Adrenal gland (tissue), 12 donors: ENCODE data around the gene CABP1. TPM values are rescaled to one million over a fixed set of nuclear protein-coding genes. Genes with fewer than 3 reads are reported as not detected.

Source experiments
- DNase-seq, 7 donors: peaks; one replicate each; pipeline ENCODE4 v3.0.0-alpha.2; 2019 to 2020
- H3K27ac ChIP-seq, 5 donors: fragments of 200-600 bp; sonication (generic) in 4 of 5; 1 replicate in 3 of 5; 2 replicates in 2 of 5; pipeline versions ENCODE4 v1.5.1 to v1.8.0; 2016 to 2020; ENCODE audit warnings: mild to moderate bottlenecking in 1 of 5
- H3K27me3 ChIP-seq: fragments of 200-600 bp; 2 replicates; pipeline ENCODE4 v1.8.0; 2021
- H3K36me3 ChIP-seq, 2 donors: fragments of 200-600 bp; replicated peaks in 1 of 2; 1 replicate in 1 of 2; 2 replicates in 1 of 2; pipeline versions ENCODE4 v1.5.1 to v1.8.0; 2018 to 2022
- H3K4me1 ChIP-seq, 2 donors: fragments of 200-600 bp; replicated peaks in 1 of 2; 1 replicate in 1 of 2; 2 replicates in 1 of 2; pipeline versions ENCODE4 v1.5.1 to v1.8.0; 2018 to 2021
- H3K4me3 ChIP-seq, 4 donors: fragments of 200-600 bp; sonication (generic) in 3 of 4; one replicate each; pipeline ENCODE4 v1.5.1; 2016 to 2018
- H3K9me3 ChIP-seq, 3 donors: fragments of 200-600 bp; sonication (generic) in 1 of 3; replicated peaks in 1 of 3; 1 replicate in 2 of 3; 2 replicates in 1 of 3; pipeline versions ENCODE4 v1.5.1 to v1.8.0; 2016 to 2021
- POLR2A ChIP-seq, 2 donors: fragments of 450-650 bp; IDR thresholded peaks; one replicate each; pipeline ENCODE4 v1.6.1; 2017; ENCODE audit warnings: antibody characterized with exemption in 2 of 2, mild to moderate bottlenecking in 2 of 2, moderate library complexity in 1 of 2
- WGBS, 4 donors: extraction: QIAGEN DNeasy Blood & Tissue Kit in 2 of 4; methylation state at CpG; one replicate each; pipeline versions ENCODE4 v1.1.5 to v1.1.7; 2013 to 2017; 5-methylcytosine and 5-hydroxymethylcytosine counted together
- intact Hi-C, 2 donors: fragments of 100-400 bp; cut with DNase I; formaldehyde crosslinking; loops; one replicate each; pipeline versions ENCODE4 v1.14.1 to v1.15.0; 2022 to 2023
- polyA plus RNA-seq, 3 donors: library from polyadenylated mRNA; stranded (reverse); fragments of 200-250 nt in 2 of 3; fragments of 350-450 nt in 1 of 3; fragmentation: Illumina TruSeq in 1 of 3; extraction: RNeasy Lipid Tissue Mini Kit (QIAGEN cat#74804) in 1 of 3; gene quantifications; one replicate each; pipeline ENCODE4 v1.2.3, GENCODE V29; 2013 to 2014
- total RNA-seq, 9 donors: library from RNA; depleted of rRNA in 4 of 9; stranded (reverse); fragments of >200 nt in 4 of 9; fragments of 120-200 nt in 1 of 9; fragmentation: NEBNext Ultra II Directional in 1 of 9; extraction: Animal tissue kit (Norgen Biotek cat#: 25700) in 1 of 9; gene quantifications; one replicate each; pipeline versions ENCODE4 v1.1.0 to v1.2.4, GENCODE V29; 2013 to 2023
- TF ChIP-seq, protein P1 (sequence below), 6 experiments: fragments of 450-650 bp in 4 of 6; fragments of 200-600 bp in 2 of 6; sonication (generic) in 1 of 6; IDR thresholded peaks; 1 replicate in 5 of 6; 2 replicates in 1 of 6; pipeline versions ENCODE4 v1.5.1 to v1.8.0; 2016 to 2021; ENCODE audit warnings: antibody characterized with exemption in 6 of 6, mild to moderate bottlenecking in 2 of 6, moderate library complexity in 1 of 6
- donor health status: healthy with polysubstance abuse.
- donor health status: Bipolar disorder and iron deficiency.
- donor health status: DM: yes; HTN: yes; CAD: no.
- donor health status: DM: no; HTN: no; CAD: no.
- donor health status: DM: no; HTN: no; CAD: no.
- donor health status: DM: yes; HTN: yes; CAD: no.

Gene CABP1
- total and polyA plus RNA-seq, 12 donors, result 0.42 to 5.1 (median 2.3) TPM; not detected in 1

DNA sequence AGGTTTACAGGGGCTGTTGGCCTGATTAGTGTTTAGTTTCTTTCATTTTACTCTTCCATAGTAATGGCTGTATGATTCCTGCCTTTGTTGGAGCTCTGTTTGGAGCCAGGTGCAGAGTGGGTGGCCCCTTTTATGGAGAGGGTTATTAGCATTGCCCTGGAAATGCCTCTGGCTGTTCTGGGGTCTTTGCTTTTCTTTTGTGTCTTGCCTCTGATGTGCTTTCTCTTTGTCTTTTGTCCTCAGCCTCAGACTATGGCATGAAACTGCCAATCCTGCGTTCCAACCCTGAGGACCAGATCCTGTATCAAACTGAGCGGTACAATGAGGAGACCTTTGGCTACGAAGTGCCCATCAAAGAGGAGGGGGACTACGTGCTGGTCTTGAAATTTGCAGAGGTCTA, 53.4 kb downstream of the CABP1 start:
- peaks cover 45 to 54% of the 10 kb centered on the region in 2 donors for H3K4me1 ChIP-seq
- no peaks in the 10 kb centered on the region for H3K27me3 ChIP-seq
- peak overlapping the region in 1 of 5 donors; percentile 93 for H3K27ac ChIP-seq
- 83 to 94% (median 91%) methylated on average over 4 of the region's 4 CpGs for WGBS, 4 donors
- H3K9me3 ChIP-seq, result no peaks in the 10 kb centered on the region
- TF ChIP-seq, protein P1, sequence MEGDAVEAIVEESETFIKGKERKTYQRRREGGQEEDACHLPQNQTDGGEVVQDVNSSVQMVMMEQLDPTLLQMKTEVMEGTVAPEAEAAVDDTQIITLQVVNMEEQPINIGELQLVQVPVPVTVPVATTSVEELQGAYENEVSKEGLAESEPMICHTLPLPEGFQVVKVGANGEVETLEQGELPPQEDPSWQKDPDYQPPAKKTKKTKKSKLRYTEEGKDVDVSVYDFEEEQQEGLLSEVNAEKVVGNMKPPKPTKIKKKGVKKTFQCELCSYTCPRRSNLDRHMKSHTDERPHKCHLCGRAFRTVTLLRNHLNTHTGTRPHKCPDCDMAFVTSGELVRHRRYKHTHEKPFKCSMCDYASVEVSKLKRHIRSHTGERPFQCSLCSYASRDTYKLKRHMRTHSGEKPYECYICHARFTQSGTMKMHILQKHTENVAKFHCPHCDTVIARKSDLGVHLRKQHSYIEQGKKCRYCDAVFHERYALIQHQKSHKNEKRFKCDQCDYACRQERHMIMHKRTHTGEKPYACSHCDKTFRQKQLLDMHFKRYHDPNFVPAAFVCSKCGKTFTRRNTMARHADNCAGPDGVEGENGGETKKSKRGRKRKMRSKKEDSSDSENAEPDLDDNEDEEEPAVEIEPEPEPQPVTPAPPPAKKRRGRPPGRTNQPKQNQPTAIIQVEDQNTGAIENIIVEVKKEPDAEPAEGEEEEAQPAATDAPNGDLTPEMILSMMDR (IDR thresholded peaks at IDR 0.05), result no peak
- no peak for TF ChIP-seq POLR2A (IDR thresholded peaks at IDR 0.05)
- H3K4me3 ChIP-seq, result no peak overlapping the region
- no peak for DNase-seq
- intact Hi-C loops, result no loop called here
- peaks cover 0 to 54% of the 10 kb centered on the region in 2 donors for H3K36me3 ChIP-seq

DNA sequence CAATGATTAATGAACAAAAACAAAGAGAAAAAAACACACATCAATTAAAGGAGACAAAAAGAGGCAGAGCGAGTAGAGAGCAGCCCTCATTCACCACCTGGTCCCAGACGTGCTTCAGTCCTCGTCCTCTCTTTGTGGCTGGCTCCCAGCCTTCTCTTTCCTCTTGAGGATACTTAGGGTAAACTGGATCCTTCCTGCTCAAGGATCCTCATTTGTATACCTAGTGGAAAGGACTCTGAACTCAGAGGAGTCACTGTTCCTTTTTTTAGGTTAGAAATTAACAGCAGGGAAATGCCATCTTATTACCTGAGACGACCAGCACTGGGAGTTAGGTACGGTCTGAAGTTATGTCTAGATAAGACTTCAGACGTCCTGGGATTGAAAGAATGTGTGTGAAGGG, 56.2 kb downstream of the CABP1 start:
- Histone ChIP-seq H3K4me1 (peaks cover 17 to 32% of the 10 kb centered on the region in 2 donors), H3K4me3 (no peak overlapping the region), H3K36me3 (peaks cover 0 to 82% of the 10 kb centered on the region in 2 donors), H3K9me3 (no peaks in the 10 kb centered on the region), H3K27me3 (no peaks in the 10 kb centered on the region), H3K27ac (no peak overlapping the region)
- TF ChIP-seq POLR2A (IDR thresholded peaks at IDR 0.05), result no peak
- TF ChIP-seq, protein P1 (IDR thresholded peaks at IDR 0.05), result no peak
- intact Hi-C loops, result no loop called here
- no peak for DNase-seq
- 68 to 83% (median 82%) methylated on average over 6 of the region's 6 CpGs for WGBS, 4 donors

DNA sequence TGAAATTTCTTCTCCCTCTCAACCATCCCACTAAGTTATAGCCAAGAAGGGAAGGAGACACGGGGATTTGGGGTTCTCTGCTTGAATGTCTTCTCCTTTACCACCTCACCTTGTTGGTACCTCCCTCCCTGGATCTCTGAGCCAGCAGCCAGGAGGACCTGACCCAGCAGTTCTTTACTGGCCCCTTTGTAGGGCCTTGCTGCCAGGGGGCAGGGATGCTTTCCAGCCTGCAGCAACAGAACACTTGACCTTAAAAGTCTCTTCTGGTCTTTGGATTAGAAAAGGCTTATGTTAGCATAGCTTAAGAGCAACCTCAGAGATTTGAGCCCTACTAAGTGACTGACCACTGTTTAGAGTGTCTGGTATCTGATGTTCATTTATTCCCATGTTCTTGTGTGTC, 56.9 kb downstream of the CABP1 start:
- intact Hi-C loops, result no loop called here
- no peak overlapping the region for H3K4me3 ChIP-seq
- no peak for DNase-seq
- WGBS, 4 donors, result 71 to 91% (median 85%) methylated on average over 1 of the region's 1 CpG
- TF ChIP-seq, protein P1 (IDR thresholded peaks at IDR 0.05), result no peak
- no peak for TF ChIP-seq POLR2A (IDR thresholded peaks at IDR 0.05)
- H3K27me3 ChIP-seq, result no peaks in the 10 kb centered on the region
- H3K4me1 ChIP-seq, result peaks cover 13 to 28% of the 10 kb centered on the region in 2 donors
- peaks cover 0 to 87% of the 10 kb centered on the region in 2 donors for H3K36me3 ChIP-seq
- H3K27ac ChIP-seq, result no peak overlapping the region
- no peaks in the 10 kb centered on the region for H3K9me3 ChIP-seq

DNA sequence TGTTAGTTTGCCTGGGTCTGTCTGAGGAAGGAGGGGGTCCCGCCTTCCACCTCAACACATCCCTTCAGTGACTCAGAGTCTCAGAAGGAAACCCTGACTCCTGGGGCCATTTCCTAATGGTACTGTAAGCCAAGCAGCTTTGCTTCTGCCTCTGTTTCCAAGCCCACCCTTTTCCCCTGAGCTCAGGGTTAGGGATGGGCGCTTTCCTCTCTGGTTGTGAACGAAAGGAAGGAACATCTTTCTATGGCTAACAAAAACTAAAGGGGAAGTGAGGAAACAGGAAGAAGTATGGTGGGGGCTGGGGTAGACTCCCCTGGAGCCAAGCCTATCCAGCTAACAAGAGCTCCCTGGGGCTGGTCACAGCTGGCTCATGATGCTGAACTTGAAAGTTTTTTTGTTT, 58.2 kb downstream of the CABP1 start:
- intact Hi-C loops, result no loop called here
- no peak for TF ChIP-seq POLR2A (IDR thresholded peaks at IDR 0.05)
- TF ChIP-seq, protein P1 (IDR thresholded peaks at IDR 0.05), result no peak
- Histone ChIP-seq H3K4me1 (peaks cover 15 to 28% of the 10 kb centered on the region in 2 donors), H3K27me3 (no peaks in the 10 kb centered on the region), H3K36me3 (peaks cover 0 to 91% of the 10 kb centered on the region in 2 donors), H3K4me3 (no peak overlapping the region), H3K9me3 (no peaks in the 10 kb centered on the region), H3K27ac (peak overlapping the region in 3 of 5 donors; percentile 21 to 51 (median 28))
- DNase-seq, result no peak
- 75 to 82% (median 78%) methylated on average over 3 of the region's 3 CpGs for WGBS, 4 donors
